WTC11 (cell line): ENCODE data around the gene RGS6. TPM values are rescaled to one million over a fixed set of nuclear protein-coding genes. Genes with fewer than 3 reads are reported as not detected.

Experiments
- ATAC-seq: fragments of 200-7000 bp; cut with Tn5 transposase; 2 replicates; pipeline ENCODE4 v1.10.0; 2021; ENCODE audit warnings: mild to moderate bottlenecking, moderate library complexity
- CTCF ChIA-PET: fragments of 300-600 bp; sonication (Branson Sonifier 250); formaldehyde crosslinking; loops from one replicate; lab custom pipeline; 2021; ENCODE audit warnings: antibody characterized with exemption; lab: Charles Lee
- POLR2A ChIA-PET: fragments of 350-600 bp; sonication (Branson Sonifier 250); formaldehyde crosslinking; loops from one replicate; lab custom pipeline; 2021; ENCODE audit warnings: antibody characterized with exemption; lab: Charles Lee
- DNase-seq: peaks from one replicate; pipeline ENCODE4 v3.0.0; 2021; ENCODE audit warnings: low spot score
- H3K27ac Mint-ChIP-seq: 2 replicates; pipeline ENCODE4 v1.8.0; 2021; ENCODE audit warnings: mixed read lengths
- H3K27me3 Mint-ChIP-seq: 2 replicates; pipeline ENCODE4 v1.8.0; 2021; ENCODE audit warnings: low read depth, mild to moderate bottlenecking, moderate library complexity, mixed read lengths
- H3K36me3 Mint-ChIP-seq: 2 replicates; pipeline ENCODE4 v1.8.0; 2021; ENCODE audit warnings: mixed read lengths
- H3K4me1 Mint-ChIP-seq: 2 replicates; pipeline ENCODE4 v1.8.0; 2022; ENCODE audit warnings: mixed read lengths
- H3K4me3 Mint-ChIP-seq: 2 replicates; pipeline ENCODE4 v1.8.0; 2021; ENCODE audit warnings: mild to moderate bottlenecking, moderate library complexity, mixed read lengths
- H3K9me3 Mint-ChIP-seq: 2 replicates; pipeline ENCODE4 v1.8.0; 2021; ENCODE audit warnings: mixed read lengths
- CREB1 ChIP-seq: sonication (generic); formaldehyde crosslinking; IDR thresholded peaks from 2 replicates; pipeline ENCODE4 v1.8.0; 2023; ENCODE audit warnings: mild to moderate bottlenecking, missing genetic modification reagents
- FOXJ3 ChIP-seq: sonication (generic); formaldehyde crosslinking; IDR thresholded peaks from 2 replicates; pipeline ENCODE4 v1.9.0; 2021; ENCODE audit warnings: missing genetic modification reagents, mild to moderate bottlenecking, borderline replicate concordance
- GRHL2 ChIP-seq: fragments of 250-450 bp; sonication (Bioruptor Pico); IDR thresholded peaks from 2 replicates; pipeline ENCODE4 v1.8.0; 2022; ENCODE audit warnings: mild to moderate bottlenecking, moderate library complexity; ENCODE audit not compliant: insufficient replicate concordance, severe bottlenecking
- GTF2I ChIP-seq: fragments of 250-450 bp; sonication (Bioruptor Pico); conservative IDR thresholded peaks from 2 replicates; pipeline ENCODE4 v1.4.0; 2021; ENCODE audit warnings: mild to moderate bottlenecking
- NFYB ChIP-seq: sonication (generic); formaldehyde crosslinking; conservative IDR thresholded peaks from 2 replicates; pipeline ENCODE4 v1.8.0; 2022; ENCODE audit warnings: low read depth, missing genetic modification reagents
- NR1H2 ChIP-seq: sonication (generic); formaldehyde crosslinking; IDR thresholded peaks from 2 replicates; pipeline ENCODE4 v1.9.0; 2021; ENCODE audit warnings: mild to moderate bottlenecking, moderate library complexity, missing genetic modification reagents
- RELA ChIP-seq: sonication (generic); formaldehyde crosslinking; IDR thresholded peaks from 2 replicates; pipeline ENCODE4 v1.8.1; 2022; ENCODE audit warnings: missing genetic modification reagents, mild to moderate bottlenecking, borderline replicate concordance
- TCF7 ChIP-seq: sonication (generic); formaldehyde crosslinking; IDR thresholded peaks from 2 replicates; pipeline ENCODE4 v1.8.0; 2022; ENCODE audit warnings: mild to moderate bottlenecking, low read depth, missing genetic modification reagents, moderate library complexity
- ZBTB21 ChIP-seq: sonication (generic); formaldehyde crosslinking; IDR thresholded peaks from 2 replicates; pipeline ENCODE4 v1.8.1; 2023; ENCODE audit warnings: mild to moderate bottlenecking, missing genetic modification reagents, borderline replicate concordance
- total RNA-seq: library from RNA; stranded (reverse); gene quantifications from 3 replicates; pipeline ENCODE4 v1.2.3, GENCODE V29; 2021
- TF ChIP-seq, protein P1 (sequence below): sonication (generic); formaldehyde crosslinking; conservative IDR thresholded peaks from 2 replicates; pipeline ENCODE4 v1.8.1; 2023; ENCODE audit warnings: mild to moderate bottlenecking, low read depth, missing genetic modification reagents, moderate library complexity
- TF ChIP-seq, protein P2 (sequence below): fragments of 250-450 bp; sonication (Bioruptor Pico); IDR thresholded peaks from 2 replicates; pipeline ENCODE4 v2.1.2; 2022; ENCODE audit warnings: mild to moderate bottlenecking, moderate library complexity
- TF ChIP-seq, protein P3 (sequence below): sonication (generic); formaldehyde crosslinking; IDR thresholded peaks from 2 replicates; pipeline ENCODE4 v1.8.1; 2022; ENCODE audit warnings: low read depth, mild to moderate bottlenecking, moderate library complexity, missing genetic modification reagents, borderline replicate concordance
- TF ChIP-seq, protein P4 (sequence below): sonication (generic); formaldehyde crosslinking; IDR thresholded peaks from 2 replicates; pipeline ENCODE4 v1.8.0; 2022; ENCODE audit warnings: missing genetic modification reagents
- TF ChIP-seq, protein P5 (sequence below): sonication (generic); formaldehyde crosslinking; IDR thresholded peaks from 2 replicates; pipeline ENCODE4 v1.8.1; 2022; ENCODE audit warnings: mild to moderate bottlenecking, moderate library complexity, missing genetic modification reagents
- TF ChIP-seq, protein P6 (sequence below): sonication (generic); formaldehyde crosslinking; IDR thresholded peaks from 2 replicates; pipeline ENCODE4 v1.8.0; 2022; ENCODE audit warnings: mild to moderate bottlenecking, missing genetic modification reagents
- TF ChIP-seq, protein P7 (sequence below): sonication (generic); formaldehyde crosslinking; IDR thresholded peaks from 2 replicates; pipeline ENCODE4 v1.8.1; 2023; ENCODE audit warnings: mild to moderate bottlenecking, missing genetic modification reagents
- TF ChIP-seq, protein P8 (sequence below): fragments of 250-450 bp; sonication (Bioruptor Pico); IDR thresholded peaks from 2 replicates; pipeline ENCODE4 v1.9.0; 2021; ENCODE audit warnings: moderate library complexity, mild to moderate bottlenecking, inconsistent platforms, borderline replicate concordance
- TF ChIP-seq, protein P9 (sequence below): sonication (generic); formaldehyde crosslinking; IDR thresholded peaks from 2 replicates; pipeline ENCODE4 v1.8.1; 2023; ENCODE audit warnings: mild to moderate bottlenecking, missing genetic modification reagents

Gene RGS6
- total RNA-seq, 1 experiment from 2014 or later: 1.0 TPM

DNA sequence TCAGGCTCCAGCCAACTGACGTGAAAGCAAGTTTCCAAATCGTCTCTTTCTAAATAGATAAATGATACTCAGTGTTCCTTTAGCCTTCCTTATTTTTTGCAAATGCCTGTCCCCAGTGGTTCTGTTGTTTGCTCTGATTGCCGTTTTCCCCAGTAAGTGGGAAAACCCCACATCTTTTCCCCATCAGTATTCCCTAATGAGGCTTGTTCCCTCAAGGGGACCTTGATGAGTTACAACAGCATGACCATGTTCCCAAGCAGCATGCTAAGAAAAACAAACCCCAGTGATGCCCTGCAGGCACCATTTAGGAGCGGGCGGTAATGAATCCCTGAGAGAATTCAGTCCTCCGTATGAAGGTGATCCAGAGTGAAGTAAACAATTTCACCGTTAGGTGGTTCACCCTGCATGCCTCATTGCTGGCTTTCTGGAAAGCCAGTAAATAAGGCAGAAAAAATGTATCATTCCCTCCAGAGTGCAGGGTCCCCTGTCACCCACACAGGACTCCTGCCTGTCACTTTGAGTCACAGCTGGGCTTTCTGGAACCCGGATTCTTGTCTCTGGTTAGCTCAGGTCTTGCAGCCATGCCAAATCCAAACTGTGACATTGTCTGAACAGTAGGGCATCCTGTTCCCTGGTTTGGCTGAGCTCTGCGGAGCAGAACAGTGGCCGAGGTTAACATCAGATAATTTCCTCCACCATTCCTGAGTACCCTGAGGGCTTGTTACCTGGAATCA lies 222.6 kb downstream of the RGS6 start (continued):
- TF ChIP-seq, protein P1, sequence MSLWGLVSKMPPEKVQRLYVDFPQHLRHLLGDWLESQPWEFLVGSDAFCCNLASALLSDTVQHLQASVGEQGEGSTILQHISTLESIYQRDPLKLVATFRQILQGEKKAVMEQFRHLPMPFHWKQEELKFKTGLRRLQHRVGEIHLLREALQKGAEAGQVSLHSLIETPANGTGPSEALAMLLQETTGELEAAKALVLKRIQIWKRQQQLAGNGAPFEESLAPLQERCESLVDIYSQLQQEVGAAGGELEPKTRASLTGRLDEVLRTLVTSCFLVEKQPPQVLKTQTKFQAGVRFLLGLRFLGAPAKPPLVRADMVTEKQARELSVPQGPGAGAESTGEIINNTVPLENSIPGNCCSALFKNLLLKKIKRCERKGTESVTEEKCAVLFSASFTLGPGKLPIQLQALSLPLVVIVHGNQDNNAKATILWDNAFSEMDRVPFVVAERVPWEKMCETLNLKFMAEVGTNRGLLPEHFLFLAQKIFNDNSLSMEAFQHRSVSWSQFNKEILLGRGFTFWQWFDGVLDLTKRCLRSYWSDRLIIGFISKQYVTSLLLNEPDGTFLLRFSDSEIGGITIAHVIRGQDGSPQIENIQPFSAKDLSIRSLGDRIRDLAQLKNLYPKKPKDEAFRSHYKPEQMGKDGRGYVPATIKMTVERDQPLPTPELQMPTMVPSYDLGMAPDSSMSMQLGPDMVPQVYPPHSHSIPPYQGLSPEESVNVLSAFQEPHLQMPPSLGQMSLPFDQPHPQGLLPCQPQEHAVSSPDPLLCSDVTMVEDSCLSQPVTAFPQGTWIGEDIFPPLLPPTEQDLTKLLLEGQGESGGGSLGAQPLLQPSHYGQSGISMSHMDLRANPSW (CRISPR knock-in tag): no peak
- no peak for TF ChIP-seq GRHL2 (CRISPR knock-in tag)
- no peak for TF ChIP-seq TCF7 (CRISPR knock-in tag)
- TF ChIP-seq, protein P2, sequence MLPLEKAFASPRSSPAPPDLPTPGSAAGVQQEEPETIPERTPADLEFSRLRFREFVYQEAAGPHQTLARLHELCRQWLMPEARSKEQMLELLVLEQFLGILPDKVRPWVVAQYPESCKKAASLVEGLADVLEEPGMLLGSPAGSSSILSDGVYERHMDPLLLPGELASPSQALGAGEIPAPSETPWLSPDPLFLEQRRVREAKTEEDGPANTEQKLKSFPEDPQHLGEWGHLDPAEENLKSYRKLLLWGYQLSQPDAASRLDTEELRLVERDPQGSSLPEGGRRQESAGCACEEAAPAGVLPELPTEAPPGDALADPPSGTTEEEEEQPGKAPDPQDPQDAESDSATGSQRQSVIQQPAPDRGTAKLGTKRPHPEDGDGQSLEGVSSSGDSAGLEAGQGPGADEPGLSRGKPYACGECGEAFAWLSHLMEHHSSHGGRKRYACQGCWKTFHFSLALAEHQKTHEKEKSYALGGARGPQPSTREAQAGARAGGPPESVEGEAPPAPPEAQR (CRISPR knock-in tag): no peak
- no peak for TF ChIP-seq FOXJ3 (CRISPR knock-in tag)
- no peak for TF ChIP-seq RELA (CRISPR knock-in tag)

DNA sequence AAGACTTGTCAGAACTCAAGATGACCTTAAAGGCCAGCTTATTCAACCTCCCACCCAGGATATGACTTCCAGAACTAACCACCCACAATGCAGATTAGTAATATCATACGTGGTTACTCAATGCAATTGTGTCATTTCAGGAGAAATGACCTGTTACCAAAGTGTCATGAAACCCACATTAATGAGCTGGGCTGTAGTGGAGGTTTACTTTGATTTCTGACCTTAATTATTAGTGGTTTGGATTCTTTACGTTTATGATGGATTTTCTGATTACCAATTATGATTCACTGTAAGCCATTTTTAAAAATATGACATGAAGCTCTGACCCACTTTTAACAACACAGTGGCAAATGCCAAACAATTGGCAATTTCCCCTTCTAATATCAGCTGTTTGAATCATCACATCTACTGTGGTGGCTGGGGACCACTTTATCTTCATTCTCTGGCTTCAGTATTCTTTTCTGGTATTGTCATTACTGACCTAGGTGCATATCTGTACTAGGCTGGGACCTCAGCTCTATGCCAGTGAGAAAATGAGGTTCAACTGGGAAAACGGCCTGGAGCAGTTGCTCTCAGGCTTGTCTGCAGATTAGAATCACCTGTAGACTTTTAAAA lies 223.3 kb downstream of the RGS6 start:
- Mint-ChIP-seq H3K36me3 (peaks cover 30% of the 10 kb centered on the region), H3K9me3 (peaks cover 57% of the 10 kb centered on the region), H3K27ac (no peak overlapping the region), H3K4me3 (no peak overlapping the region), H3K4me1 (peaks cover 3% of the 10 kb centered on the region; the same call in 1 of the 2 replicates), H3K27me3 (peaks cover 7% of the 10 kb centered on the region)
- CTCF ChIA-PET: interaction anchor here (0.7 kb wide), 1 partner anchor 306 kb away, joined by 4 read pairs; no protein-coding TSS in a partner anchor
- DNase-seq (no peak), ATAC-seq (no peak)
- POLR2A ChIA-PET: no interaction called here
- TF ChIP-seq, protein P3, sequence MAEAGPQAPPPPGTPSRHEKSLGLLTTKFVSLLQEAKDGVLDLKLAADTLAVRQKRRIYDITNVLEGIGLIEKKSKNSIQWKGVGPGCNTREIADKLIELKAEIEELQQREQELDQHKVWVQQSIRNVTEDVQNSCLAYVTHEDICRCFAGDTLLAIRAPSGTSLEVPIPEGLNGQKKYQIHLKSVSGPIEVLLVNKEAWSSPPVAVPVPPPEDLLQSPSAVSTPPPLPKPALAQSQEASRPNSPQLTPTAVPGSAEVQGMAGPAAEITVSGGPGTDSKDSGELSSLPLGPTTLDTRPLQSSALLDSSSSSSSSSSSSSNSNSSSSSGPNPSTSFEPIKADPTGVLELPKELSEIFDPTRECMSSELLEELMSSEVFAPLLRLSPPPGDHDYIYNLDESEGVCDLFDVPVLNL (CRISPR knock-in tag): no peak
- TF ChIP-seq, protein P4, sequence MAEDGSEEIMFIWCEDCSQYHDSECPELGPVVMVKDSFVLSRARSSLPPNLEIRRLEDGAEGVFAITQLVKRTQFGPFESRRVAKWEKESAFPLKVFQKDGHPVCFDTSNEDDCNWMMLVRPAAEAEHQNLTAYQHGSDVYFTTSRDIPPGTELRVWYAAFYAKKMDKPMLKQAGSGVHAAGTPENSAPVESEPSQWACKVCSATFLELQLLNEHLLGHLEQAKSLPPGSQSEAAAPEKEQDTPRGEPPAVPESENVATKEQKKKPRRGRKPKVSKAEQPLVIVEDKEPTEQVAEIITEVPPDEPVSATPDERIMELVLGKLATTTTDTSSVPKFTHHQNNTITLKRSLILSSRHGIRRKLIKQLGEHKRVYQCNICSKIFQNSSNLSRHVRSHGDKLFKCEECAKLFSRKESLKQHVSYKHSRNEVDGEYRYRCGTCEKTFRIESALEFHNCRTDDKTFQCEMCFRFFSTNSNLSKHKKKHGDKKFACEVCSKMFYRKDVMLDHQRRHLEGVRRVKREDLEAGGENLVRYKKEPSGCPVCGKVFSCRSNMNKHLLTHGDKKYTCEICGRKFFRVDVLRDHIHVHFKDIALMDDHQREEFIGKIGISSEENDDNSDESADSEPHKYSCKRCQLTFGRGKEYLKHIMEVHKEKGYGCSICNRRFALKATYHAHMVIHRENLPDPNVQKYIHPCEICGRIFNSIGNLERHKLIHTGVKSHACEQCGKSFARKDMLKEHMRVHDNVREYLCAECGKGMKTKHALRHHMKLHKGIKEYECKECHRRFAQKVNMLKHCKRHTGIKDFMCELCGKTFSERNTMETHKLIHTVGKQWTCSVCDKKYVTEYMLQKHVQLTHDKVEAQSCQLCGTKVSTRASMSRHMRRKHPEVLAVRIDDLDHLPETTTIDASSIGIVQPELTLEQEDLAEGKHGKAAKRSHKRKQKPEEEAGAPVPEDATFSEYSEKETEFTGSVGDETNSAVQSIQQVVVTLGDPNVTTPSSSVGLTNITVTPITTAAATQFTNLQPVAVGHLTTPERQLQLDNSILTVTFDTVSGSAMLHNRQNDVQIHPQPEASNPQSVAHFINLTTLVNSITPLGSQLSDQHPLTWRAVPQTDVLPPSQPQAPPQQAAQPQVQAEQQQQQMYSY (CRISPR knock-in tag): no peak
- TF ChIP-seq, protein P5, sequence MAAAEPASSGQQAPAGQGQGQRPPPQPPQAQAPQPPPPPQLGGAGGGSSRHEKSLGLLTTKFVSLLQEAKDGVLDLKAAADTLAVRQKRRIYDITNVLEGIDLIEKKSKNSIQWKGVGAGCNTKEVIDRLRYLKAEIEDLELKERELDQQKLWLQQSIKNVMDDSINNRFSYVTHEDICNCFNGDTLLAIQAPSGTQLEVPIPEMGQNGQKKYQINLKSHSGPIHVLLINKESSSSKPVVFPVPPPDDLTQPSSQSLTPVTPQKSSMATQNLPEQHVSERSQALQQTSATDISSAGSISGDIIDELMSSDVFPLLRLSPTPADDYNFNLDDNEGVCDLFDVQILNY: no peak
- TF ChIP-seq, protein P6, sequence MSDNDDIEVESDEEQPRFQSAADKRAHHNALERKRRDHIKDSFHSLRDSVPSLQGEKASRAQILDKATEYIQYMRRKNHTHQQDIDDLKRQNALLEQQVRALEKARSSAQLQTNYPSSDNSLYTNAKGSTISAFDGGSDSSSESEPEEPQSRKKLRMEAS (CRISPR knock-in tag): no peak
- TF ChIP-seq, protein P7, sequence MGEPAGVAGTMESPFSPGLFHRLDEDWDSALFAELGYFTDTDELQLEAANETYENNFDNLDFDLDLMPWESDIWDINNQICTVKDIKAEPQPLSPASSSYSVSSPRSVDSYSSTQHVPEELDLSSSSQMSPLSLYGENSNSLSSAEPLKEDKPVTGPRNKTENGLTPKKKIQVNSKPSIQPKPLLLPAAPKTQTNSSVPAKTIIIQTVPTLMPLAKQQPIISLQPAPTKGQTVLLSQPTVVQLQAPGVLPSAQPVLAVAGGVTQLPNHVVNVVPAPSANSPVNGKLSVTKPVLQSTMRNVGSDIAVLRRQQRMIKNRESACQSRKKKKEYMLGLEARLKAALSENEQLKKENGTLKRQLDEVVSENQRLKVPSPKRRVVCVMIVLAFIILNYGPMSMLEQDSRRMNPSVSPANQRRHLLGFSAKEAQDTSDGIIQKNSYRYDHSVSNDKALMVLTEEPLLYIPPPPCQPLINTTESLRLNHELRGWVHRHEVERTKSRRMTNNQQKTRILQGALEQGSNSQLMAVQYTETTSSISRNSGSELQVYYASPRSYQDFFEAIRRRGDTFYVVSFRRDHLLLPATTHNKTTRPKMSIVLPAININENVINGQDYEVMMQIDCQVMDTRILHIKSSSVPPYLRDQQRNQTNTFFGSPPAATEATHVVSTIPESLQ (CRISPR knock-in tag): no peak
- no peak for TF ChIP-seq GTF2I (CRISPR knock-in tag)
- TF ChIP-seq NR1H2: no peak
- TF ChIP-seq ZBTB21 (CRISPR knock-in tag): no peak
- TF ChIP-seq, protein P8, sequence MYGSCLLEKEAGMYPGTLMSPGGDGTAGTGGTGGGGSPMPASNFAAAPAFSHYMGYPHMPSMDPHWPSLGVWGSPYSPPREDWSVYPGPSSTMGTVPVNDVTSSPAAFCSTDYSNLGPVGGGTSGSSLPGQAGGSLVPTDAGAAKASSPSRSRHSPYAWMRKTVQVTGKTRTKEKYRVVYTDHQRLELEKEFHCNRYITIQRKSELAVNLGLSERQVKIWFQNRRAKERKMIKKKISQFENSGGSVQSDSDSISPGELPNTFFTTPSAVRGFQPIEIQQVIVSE: no peak
- no peak for TF ChIP-seq CREB1 (CRISPR knock-in tag)
- no peak for TF ChIP-seq NFYB (CRISPR knock-in tag)
- TF ChIP-seq, protein P9, sequence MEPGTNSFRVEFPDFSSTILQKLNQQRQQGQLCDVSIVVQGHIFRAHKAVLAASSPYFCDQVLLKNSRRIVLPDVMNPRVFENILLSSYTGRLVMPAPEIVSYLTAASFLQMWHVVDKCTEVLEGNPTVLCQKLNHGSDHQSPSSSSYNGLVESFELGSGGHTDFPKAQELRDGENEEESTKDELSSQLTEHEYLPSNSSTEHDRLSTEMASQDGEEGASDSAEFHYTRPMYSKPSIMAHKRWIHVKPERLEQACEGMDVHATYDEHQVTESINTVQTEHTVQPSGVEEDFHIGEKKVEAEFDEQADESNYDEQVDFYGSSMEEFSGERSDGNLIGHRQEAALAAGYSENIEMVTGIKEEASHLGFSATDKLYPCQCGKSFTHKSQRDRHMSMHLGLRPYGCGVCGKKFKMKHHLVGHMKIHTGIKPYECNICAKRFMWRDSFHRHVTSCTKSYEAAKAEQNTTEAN (CRISPR knock-in tag): no peak
